ENCODE results near the gene UBE2F. TPM values are rescaled to one million over a fixed set of nuclear protein-coding genes. Genes with fewer than 3 reads are reported as not detected.
"Not testable (repeated sequence)": the region's sequence is repeated elsewhere in the genome, so short reads cannot be mapped to it uniquely, and the experiment has no call there.

UBE2F gene
- total RNA-seq, 1 donor from 2014 or later: 27.7 TPM

DNA sequence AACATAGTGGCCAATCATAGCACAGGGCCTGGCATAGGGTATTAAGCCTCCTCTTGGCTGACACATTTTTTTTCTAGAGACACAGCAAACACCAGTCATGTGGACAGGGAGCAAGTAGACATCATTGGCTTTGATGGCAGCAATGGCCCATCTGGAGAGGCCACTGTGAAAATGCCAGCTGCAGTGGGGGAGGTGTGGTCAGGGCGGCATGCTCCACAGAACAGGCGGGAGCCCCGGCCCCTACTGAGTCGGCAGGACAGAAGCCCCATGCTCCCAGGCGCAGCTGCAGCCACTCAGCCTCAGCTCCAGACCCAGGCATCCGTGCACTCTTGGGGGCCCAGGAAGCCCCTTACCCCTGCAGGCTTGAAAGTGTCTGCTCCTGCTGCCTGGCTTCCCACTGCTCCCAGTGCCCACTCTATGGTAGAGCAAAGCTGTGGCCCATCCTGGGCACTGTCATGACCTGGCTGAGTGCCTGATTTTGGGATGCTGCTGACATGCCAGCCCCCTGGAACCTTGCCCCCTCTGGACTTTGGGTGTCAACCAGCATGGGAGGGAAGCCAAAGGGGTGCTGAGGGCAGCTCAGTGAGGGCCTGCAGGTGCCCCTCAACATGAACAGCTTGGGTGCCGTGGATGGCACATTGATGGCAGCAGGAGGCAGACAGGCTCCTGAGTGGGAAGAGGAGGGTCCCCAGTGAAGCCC lies 23.3 kb upstream of the UBE2F start:
- no peak for FAIRE-seq

GRCh38 chr2:237944302-237944701 lies 22.5 kb upstream of the UBE2F start:
- DNase-seq (ENCODE audit: low spot score in 2 of 2) (no peak), FAIRE-seq (no peak)

More for the DNA sequence above, 23.3 kb upstream of the UBE2F start:
- DNase-seq (ENCODE audit: low spot score in 2 of 2): no peak

DNA sequence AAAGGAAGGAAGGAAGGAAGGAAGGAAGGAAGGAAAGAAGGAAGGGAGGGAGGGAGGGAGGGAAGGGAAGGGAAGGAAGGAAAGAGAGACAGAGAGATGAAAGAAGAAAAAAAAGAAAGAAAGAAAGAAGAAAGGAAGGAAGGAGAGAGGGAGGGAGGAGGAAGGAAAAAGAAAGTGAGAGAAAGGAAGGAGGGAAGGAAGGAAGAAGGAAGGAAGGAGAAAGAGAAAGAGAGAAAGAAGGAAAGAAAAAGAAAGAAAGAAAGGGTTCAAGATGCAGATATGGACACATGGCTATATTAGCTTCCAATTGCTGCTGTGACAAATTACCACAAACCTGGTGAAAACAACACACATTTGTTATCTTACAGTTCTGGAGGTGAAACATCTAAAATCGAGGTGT lies 20.4 kb upstream of the UBE2F start:
- DNase-seq (ENCODE audit: low spot score in 2 of 2) (no peak), FAIRE-seq (no peak)

- FAIRE-seq; DNase-seq (ENCODE audit: low spot score in 2 of 2): not testable (repeated sequence)
Measured at GRCh38 chr2:237951354-237951753, 15.5 kb upstream of the UBE2F start.

GRCh38 chr2:237951878-237952277 lies 14.9 kb upstream of the UBE2F start:
- no peak for FAIRE-seq

DNA sequence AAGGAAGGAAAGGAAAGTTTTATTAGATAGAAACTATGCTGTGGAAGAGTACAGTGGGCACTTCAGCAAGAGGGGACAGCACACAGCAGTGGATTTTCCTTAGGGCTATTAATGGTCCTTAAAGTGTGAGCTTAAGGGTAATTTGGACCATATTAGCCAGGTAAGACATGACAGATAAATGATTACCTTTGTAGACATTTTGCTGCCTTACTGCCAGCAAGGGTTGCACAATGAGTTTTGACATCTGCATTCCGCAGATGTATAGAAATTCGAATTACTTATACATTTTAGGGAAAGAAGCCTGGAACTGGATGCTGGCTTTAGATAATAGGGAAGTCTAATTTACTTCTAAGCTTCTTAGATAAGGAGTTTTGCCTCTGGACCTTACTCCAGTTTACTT lies 14.0 kb upstream of the UBE2F start:
- no peak for DNase-seq (ENCODE audit: low spot score in 2 of 2)
- FAIRE-seq: no peak

More at GRCh38 chr2:237951878-237952277, 14.9 kb upstream of the UBE2F start:
- no peak for DNase-seq (ENCODE audit: low spot score in 2 of 2)

DNA sequence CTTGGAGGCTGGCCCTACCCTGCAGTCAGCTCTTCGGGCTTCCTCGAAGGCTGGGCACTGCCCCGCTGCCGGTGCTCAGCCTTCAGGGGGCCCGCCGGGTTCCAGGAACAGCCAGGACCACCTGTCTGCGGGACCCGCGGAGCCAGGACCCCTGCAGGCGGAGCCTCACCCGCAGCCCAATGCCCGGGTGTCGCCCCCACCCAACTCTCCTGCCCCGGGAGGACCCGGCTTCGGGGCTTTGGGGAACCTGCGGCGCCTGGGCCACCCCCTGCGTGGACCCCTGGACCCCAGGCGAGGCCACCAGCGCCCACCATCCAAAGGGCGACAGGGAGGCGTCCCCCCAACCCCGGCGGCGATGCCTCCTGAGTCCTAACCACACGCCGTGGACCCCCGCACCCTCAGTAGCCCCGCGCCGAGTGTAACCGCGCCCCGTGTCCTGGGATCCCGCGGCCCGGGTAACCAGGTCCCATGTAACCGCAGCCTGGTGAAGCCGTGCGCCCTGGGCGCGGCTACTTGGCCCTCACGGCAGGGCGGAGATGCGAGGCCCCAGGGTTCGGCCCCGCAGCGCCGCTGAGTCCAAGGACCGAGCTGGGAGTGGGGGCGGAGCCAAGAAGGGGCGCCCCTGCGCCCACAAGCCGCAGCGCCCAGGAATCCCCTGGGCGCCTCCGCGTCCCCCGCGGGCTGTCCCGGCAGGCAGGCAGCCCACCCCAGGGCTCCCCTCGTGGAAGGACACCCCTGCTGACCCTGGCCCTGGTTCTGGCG lies 11.0 kb upstream of the UBE2F start:
- no peak for DNase-seq (ENCODE audit: low spot score in 2 of 2)

GRCh38 chr2:237956402-237956736 lies 10.4 kb upstream of the UBE2F start:
- no peak for FAIRE-seq
- DNase-seq (ENCODE audit: low spot score in 2 of 2): no peak

More for the DNA sequence above, 11.0 kb upstream of the UBE2F start:
- no peak for FAIRE-seq

DNA sequence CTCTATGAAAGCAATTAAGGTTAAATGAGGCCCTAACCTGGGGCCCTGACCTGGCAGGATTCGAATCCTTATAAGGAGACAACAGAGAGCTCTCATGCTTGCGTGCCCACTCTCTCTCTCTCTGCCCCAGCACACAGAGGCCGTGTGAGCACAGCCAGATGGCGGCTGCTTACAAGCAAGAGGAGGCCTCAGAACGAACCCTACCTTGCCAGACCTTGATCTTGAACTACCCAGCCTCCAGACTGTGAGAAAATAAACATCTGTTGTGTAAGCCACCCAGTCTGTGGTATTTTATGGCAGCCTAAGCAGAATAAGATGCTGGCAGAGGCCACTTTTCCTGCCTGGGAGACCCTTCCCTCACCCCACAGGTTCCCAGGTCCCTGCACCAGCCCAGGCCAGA lies 5.2 kb upstream of the UBE2F start:
- DNase-seq (ENCODE audit: low spot score in 2 of 2): no peak
- no peak for FAIRE-seq

GRCh38 chr2:237962432-237963084 lies 4.3 kb upstream of the UBE2F start:
- FAIRE-seq (no peak), DNase-seq (ENCODE audit: low spot score in 2 of 2) (no peak)

- FAIRE-seq: not testable (repeated sequence)
Measured at GRCh38 chr2:237963490-237963991, 3.3 kb upstream of the UBE2F start.

GRCh38 chr2:237964194-237964577 lies 2.6 kb upstream of the UBE2F start:
- DNase-seq (ENCODE audit: low spot score in 2 of 2) (no peak), FAIRE-seq (no peak)

More at GRCh38 chr2:237963490-237963991, 3.3 kb upstream of the UBE2F start:
- DNase-seq (ENCODE audit: low spot score in 2 of 2): not testable (repeated sequence)

- DNase-seq (ENCODE audit: low spot score in 2 of 2): no peak
- FAIRE-seq: no peak
Measured at GRCh38 chr2:237964578-237965404, 2.0 kb upstream of the UBE2F start.

- FAIRE-seq; DNase-seq (ENCODE audit: low spot score in 2 of 2): not testable (repeated sequence)
Measured at GRCh38 chr2:237965844-237966243, 970 bp upstream of the UBE2F start.

DNA sequence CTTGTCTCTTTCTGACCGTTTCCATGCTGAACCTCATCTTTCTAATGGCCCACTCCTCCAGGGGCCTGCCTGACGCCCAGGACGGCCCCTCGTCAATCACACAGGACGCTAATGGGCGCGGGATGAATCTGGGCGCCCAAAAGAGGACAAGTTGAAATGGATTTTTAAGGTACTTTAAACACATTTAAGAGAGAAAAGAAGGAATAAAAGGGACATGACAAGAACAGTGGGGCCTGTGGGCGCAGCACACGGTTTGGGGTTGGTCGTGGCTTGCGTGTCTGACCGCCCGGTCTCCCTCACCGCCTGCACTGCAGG lies 607 bp upstream of the UBE2F start:
- no peak for DNase-seq (ENCODE audit: low spot score in 2 of 2)
- FAIRE-seq: no peak

DNA sequence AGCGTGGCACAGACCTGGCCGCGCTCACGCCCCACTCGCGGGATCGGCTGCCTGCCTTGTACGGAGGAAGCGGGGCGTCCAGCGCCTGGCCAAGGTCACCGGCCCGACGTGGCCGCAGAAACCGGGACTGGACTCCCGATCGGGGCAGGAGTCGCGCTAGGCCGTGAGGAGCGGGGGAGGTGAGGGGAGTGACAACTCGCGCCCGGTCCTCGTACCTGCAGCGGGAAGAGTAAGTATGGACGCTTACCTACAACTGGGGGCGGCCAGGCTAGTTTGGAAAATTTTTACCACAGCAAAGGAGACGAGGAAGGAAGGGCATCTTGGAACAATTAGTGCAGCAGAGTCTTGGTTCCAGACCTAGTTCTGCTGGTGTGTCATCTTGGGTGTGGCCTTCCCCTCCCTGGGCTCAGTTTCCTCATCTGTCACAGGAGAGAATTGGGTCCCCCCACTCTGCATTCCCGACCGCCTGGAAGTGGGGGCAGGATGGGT lies 693 bp downstream of the UBE2F start:
- FAIRE-seq: no peak
- DNase-seq (ENCODE audit: low spot score in 2 of 2): peak in 1 of 2 donors; percentile 38

- FAIRE-seq (no peak), DNase-seq (ENCODE audit: low spot score in 2 of 2) (peak; percentile 65 to 71)
Measured at GRCh38 chr2:237968048-237968862, 1.4 kb downstream of the UBE2F start.

DNA sequence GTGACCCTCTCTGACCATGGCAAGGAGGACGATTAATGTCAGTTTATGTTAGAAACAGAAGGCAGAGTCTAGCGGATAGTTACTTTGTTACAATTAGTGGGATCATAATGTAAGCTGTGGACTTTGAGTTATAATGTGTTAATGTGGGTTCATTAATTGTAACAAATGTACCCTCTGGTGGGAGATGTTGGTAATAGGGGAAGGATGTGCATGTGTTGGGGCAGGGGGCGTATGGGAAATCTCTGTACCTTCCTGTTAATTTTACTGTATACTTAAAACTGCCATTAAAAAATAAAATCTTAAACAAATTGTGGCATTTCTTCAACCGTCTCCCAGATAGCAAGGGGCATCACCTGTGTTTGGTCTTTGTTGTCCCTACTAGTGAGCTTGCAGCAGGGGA lies 4.8 kb downstream of the UBE2F start:
- no peak for DNase-seq (ENCODE audit: low spot score in 2 of 2)
- FAIRE-seq: no peak

- FAIRE-seq (no peak), DNase-seq (ENCODE audit: low spot score in 2 of 2) (no peak)
Measured at GRCh38 chr2:237972211-237972610, 5.4 kb downstream of the UBE2F start.

All from frontal cortex (tissue), 4 donors.